ENCODE results near the gene TBCB.

TBCB gene

GRCh38 chr19:36079389-36079945 lies 35.8 kb upstream of the TBCB start:
- no peak overlapping the region for H3K4me3 ChIP-seq (ENCODE audit: low read depth, low read length)
- CTCF ChIA-PET: interaction anchor here (0.6 to 6.5 kb wide), 3 partner anchors 19 to 90 kb away, joined by 3 to 30 read pairs (median 3); no protein-coding TSS in a partner anchor
- POLR2A ChIA-PET: no interaction called here
- no peak for TF ChIP-seq CTCF (IDR thresholded peaks at IDR 0.05; ENCODE audit: insufficient read depth, low read length, missing control alignments)
- DNase-seq (ENCODE audit: low read depth, low spot score): no peak

GRCh38 chr19:36081385-36081784 lies 33.9 kb upstream of the TBCB start:
- ChIA-PET POLR2A (no interaction called here), CTCF (interaction anchor here (0.9 to 6.5 kb wide), 3 partner anchors 21 to 88 kb away, joined by 3 to 30 read pairs (median 6); partner anchors contain the start of gene WDR62)
- no peak for TF ChIP-seq CTCF (IDR thresholded peaks at IDR 0.05; ENCODE audit: insufficient read depth, low read length, missing control alignments)
- no peak overlapping the region for H3K4me3 ChIP-seq (ENCODE audit: low read depth, low read length)
- no peak for DNase-seq (ENCODE audit: low read depth, low spot score)

- no peak overlapping the region for H3K4me3 ChIP-seq (ENCODE audit: low read depth, low read length)
- TF ChIP-seq CTCF (IDR thresholded peaks at IDR 0.05; ENCODE audit: insufficient read depth, low read length, missing control alignments): no peak
- CTCF ChIA-PET: interaction anchor here (1.5 to 6.5 kb wide), 2 partner anchors 22 to 27 kb away, joined by 3 to 30 read pairs; partner anchors contain the start of gene WDR62
- DNase-seq (ENCODE audit: low read depth, low spot score): no peak
- POLR2A ChIA-PET: no interaction called here
Observed at GRCh38 chr19:36081894-36082293, 33.4 kb upstream of the TBCB start.

GRCh38 chr19:36082916-36083315 lies 32.4 kb upstream of the TBCB start:
- no peak for DNase-seq (ENCODE audit: low read depth, low spot score)
- no peak for TF ChIP-seq CTCF (IDR thresholded peaks at IDR 0.05; ENCODE audit: insufficient read depth, low read length, missing control alignments)
- H3K4me3 ChIP-seq (ENCODE audit: low read depth, low read length): no peak overlapping the region
- POLR2A ChIA-PET: no interaction called here
- CTCF ChIA-PET: interaction anchor here (1.3 to 6.5 kb wide), 2 partner anchors 8 to 23 kb away, joined by 4 to 30 read pairs; no protein-coding TSS in a partner anchor

GRCh38 chr19:36084231-36085009 lies 30.8 kb upstream of the TBCB start:
- TF ChIP-seq CTCF (IDR thresholded peaks at IDR 0.05; ENCODE audit: insufficient read depth, low read length, missing control alignments): no peak
- H3K4me3 ChIP-seq (ENCODE audit: low read depth, low read length): no peak overlapping the region
- ChIA-PET POLR2A (no interaction called here), CTCF (interaction anchor here (1.0 to 1.3 kb wide), 2 partner anchors 10 to 44 kb away, joined by 3 to 4 read pairs; no protein-coding TSS in a partner anchor)
- DNase-seq (ENCODE audit: low read depth, low spot score): no peak

GRCh38 chr19:36086326-36086725 lies 28.9 kb upstream of the TBCB start:
- no peak overlapping the region for H3K4me3 ChIP-seq (ENCODE audit: low read depth, low read length)
- no peak for DNase-seq (ENCODE audit: low read depth, low spot score)
- POLR2A ChIA-PET: no interaction called here
- TF ChIP-seq CTCF (IDR thresholded peaks at IDR 0.05; ENCODE audit: insufficient read depth, low read length, missing control alignments): no peak
- CTCF ChIA-PET: no interaction called here

Data from AG04449 (cell line).